ENCODE data around the gene C5orf34. TPM values are rescaled to one million over a fixed set of nuclear protein-coding genes. Genes with fewer than 3 reads are reported as not detected.

Gene C5orf34
- total and polyA plus RNA-seq, 2 donors (not counting 3 experiments of a cell fraction or from before 2014, with no cell fraction given), result 2.1 to 6.5 TPM

DNA sequence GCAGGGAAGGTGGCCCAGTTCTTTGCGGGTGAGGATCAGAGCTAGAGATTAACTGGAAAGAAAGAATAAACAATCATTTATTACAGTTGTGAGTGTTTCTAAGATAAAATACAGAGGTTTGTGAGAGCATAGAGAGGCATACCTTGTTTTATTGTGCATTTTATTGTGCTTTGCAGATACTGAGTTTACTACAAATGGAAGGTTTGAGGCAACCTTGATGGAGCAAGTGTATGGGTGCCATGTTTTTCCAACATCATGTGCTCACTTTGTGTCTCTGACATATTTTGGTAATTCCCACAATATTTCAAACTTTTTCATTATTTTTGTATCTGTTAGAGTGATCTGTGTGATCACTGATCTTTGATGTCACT is 715 bp upstream of the C5orf34 start:
- POLR2A ChIA-PET, result interaction anchor here (1.3 kb wide), 1 partner anchor 32 kb away, joined by 9 read pairs; the partner anchor contains the start of gene TMEM267

More for the DNA sequence above, 715 bp upstream of the C5orf34 start:
- peak overlapping the region; percentile 92 for H3K27ac ChIP-seq (ENCODE audit: insufficient read depth, low read depth, low read length)
- TF ChIP-seq POLR2A (IDR thresholded peaks at IDR 0.05; ENCODE audit: low read depth, low read length) (no peak), EZH2 (IDR thresholded peaks at IDR 0.05; ENCODE audit: borderline replicate concordance, low read depth, low read length, severe bottlenecking) (no peak), MYC (IDR thresholded peaks at IDR 0.05; ENCODE audit: low read depth, low read length) (no peak), JUN (IDR thresholded peaks at IDR 0.05; ENCODE audit: borderline replicate concordance, insufficient read depth, insufficient read length, low read depth) (no peak), GATA2 (IDR thresholded peaks at IDR 0.05; ENCODE audit: insufficient read depth, insufficient read length, low read depth, low read length) (no peak), FOS (IDR thresholded peaks at IDR 0.05; ENCODE audit: borderline replicate concordance, insufficient read depth, low read length) (no peak), POLR2AphosphoS5 (IDR thresholded peaks at IDR 0.05; ENCODE audit: insufficient read depth, low read depth, low read length) (no peak)
- TF ChIP-seq, protein P1, sequence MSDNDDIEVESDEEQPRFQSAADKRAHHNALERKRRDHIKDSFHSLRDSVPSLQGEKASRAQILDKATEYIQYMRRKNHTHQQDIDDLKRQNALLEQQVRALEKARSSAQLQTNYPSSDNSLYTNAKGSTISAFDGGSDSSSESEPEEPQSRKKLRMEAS (IDR thresholded peaks at IDR 0.05; ENCODE audit: insufficient read depth, insufficient read length), result no peak
- TF ChIP-seq, protein P2, sequence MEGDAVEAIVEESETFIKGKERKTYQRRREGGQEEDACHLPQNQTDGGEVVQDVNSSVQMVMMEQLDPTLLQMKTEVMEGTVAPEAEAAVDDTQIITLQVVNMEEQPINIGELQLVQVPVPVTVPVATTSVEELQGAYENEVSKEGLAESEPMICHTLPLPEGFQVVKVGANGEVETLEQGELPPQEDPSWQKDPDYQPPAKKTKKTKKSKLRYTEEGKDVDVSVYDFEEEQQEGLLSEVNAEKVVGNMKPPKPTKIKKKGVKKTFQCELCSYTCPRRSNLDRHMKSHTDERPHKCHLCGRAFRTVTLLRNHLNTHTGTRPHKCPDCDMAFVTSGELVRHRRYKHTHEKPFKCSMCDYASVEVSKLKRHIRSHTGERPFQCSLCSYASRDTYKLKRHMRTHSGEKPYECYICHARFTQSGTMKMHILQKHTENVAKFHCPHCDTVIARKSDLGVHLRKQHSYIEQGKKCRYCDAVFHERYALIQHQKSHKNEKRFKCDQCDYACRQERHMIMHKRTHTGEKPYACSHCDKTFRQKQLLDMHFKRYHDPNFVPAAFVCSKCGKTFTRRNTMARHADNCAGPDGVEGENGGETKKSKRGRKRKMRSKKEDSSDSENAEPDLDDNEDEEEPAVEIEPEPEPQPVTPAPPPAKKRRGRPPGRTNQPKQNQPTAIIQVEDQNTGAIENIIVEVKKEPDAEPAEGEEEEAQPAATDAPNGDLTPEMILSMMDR (IDR thresholded peaks at IDR 0.05; ENCODE audit: extremely low read depth in 1 of 2, insufficient read depth in 1 of 2, low read depth in 1 of 2, low read length in 2 of 2), result no peak
- H3K9me3 ChIP-seq (replicated peaks; ENCODE audit: control insufficient read depth, insufficient read depth, low read length), result no peaks in the 10 kb centered on the region
- H3K27me3 ChIP-seq (ENCODE audit: control insufficient read depth in 2 of 2, insufficient read depth in 2 of 2, low read length in 2 of 2), result no peaks in the 10 kb centered on the region
- no peaks in the 10 kb centered on the region for H3K9me1 ChIP-seq (replicated peaks; ENCODE audit: control insufficient read depth, extremely low read depth, insufficient read depth, low read length)
- BruUV-seq (replicated peaks), result no TSS peak
- H4K20me1 ChIP-seq (replicated peaks; ENCODE audit: control insufficient read depth, extremely low read depth, insufficient read depth, low read length), result no peaks in the 10 kb centered on the region
- CTCF ChIA-PET, result interaction anchor here (0.9 to 2.8 kb wide), 4 partner anchors 27 to 203 kb away, joined by 4 to 26 read pairs (median 4); partner anchors contain the start of genes HMGCS1 and TMEM267
- H3K36me3 ChIP-seq (ENCODE audit: control insufficient read depth in 2 of 2, extremely low read depth in 1 of 2, insufficient read depth in 2 of 2, low read length in 2 of 2), result no peaks in the 10 kb centered on the region
- dilution Hi-C loops (cut with MboI; ENCODE audit: extremely low pct_ligation_motif_present, low sequenced_read_pairs) (no loop called here), intact Hi-C loops (cut with micrococcal nuclease) (loop anchor here (1.0 to 10.0 kb wide), 3 partner anchors 31 to 1859 kb away; no protein-coding TSS in a partner anchor)
- no peak for DNase-seq (ENCODE audit: low read depth, low spot score)
- H3K4me2 ChIP-seq (ENCODE audit: insufficient read depth, low read length), result peak overlapping the region; percentile 93
- peaks cover 11% of the 10 kb centered on the region for H3K4me1 ChIP-seq (ENCODE audit: control insufficient read depth, extremely low read depth, insufficient read depth, low read length)
- FAIRE-seq, result no peak
- peak overlapping the region; percentile 66 to 93 (median 68) for H3K4me3 ChIP-seq (replicated peaks in 1 of 3; ENCODE audit: insufficient read depth in 1 of 3, low read depth in 1 of 3, low read length in 3 of 3)
- peaks cover 16% of the 10 kb centered on the region for H3K79me2 ChIP-seq (ENCODE audit: control insufficient read depth, insufficient read depth, low read length)
- peak overlapping the region; percentile 80 for H2AFZ ChIP-seq (ENCODE audit: low read depth, low read length)
- peak overlapping the region; percentile 97 for H3K9ac ChIP-seq (replicated peaks; ENCODE audit: extremely low read depth, insufficient read depth, low read length)
